KMS-11 (cell line): ENCODE measurements around the gene OR1S2.

ENCODE experiments used
- H2AFZ ChIP-seq: fragments of 200-600 bp; sonication (generic); 2 replicates; pipeline ENCODE4 v1.6.1; 2016; ENCODE audit warnings: antibody characterized with exemption, mixed run types, low read depth
- H3K27ac ChIP-seq: fragments of 200-600 bp; sonication (generic); 2 replicates; pipeline ENCODE4 v1.6.1; 2016; ENCODE audit warnings: mild to moderate bottlenecking, mixed run types
- H3K27me3 ChIP-seq: fragments of 200-600 bp; sonication (generic); 2 replicates; pipeline ENCODE4 v1.6.1; 2017; ENCODE audit warnings: mild to moderate bottlenecking, low read depth, mixed run types, moderate library complexity; ENCODE audit not compliant: insufficient read depth
- H3K36me3 ChIP-seq: fragments of 200-600 bp; sonication (generic); 2 replicates; pipeline ENCODE4 v1.6.1; 2017; ENCODE audit warnings: mild to moderate bottlenecking, mixed run types; ENCODE audit not compliant: insufficient read depth
- H3K4me1 ChIP-seq: fragments of 200-600 bp; sonication (generic); 2 replicates; pipeline ENCODE4 v1.6.1; 2016; ENCODE audit warnings: mild to moderate bottlenecking, low read depth, mixed run types; ENCODE audit not compliant: poor library complexity, severe bottlenecking
- H3K4me2 ChIP-seq: fragments of 200-600 bp; sonication (generic); 2 replicates; pipeline ENCODE4 v1.7.0; 2016; ENCODE audit warnings: mild to moderate bottlenecking, mixed run types
- H3K4me3 ChIP-seq: fragments of 200-600 bp; sonication (generic); IDR thresholded peaks from 2 replicates; pipeline ENCODE4 v1.6.1; 2017; ENCODE audit warnings: low read depth, low read length, mixed read lengths; ENCODE audit not compliant: insufficient read depth
- H3K79me2 ChIP-seq: fragments of 200-600 bp; sonication (generic); 2 replicates; pipeline ENCODE4 v1.6.1; 2016; ENCODE audit warnings: low read depth, mixed run types; ENCODE audit not compliant: insufficient read depth
- H3K9ac ChIP-seq: fragments of 200-600 bp; sonication (generic); 2 replicates; pipeline ENCODE4 v1.6.1; 2016; ENCODE audit warnings: mild to moderate bottlenecking, mixed run types
- H4K20me1 ChIP-seq: fragments of 200-600 bp; sonication (generic); 2 replicates; pipeline ENCODE4 v1.6.1; 2016; ENCODE audit warnings: mild to moderate bottlenecking, mixed run types; ENCODE audit not compliant: insufficient read depth
- CTCF ChIP-seq: fragments of 200-600 bp; sonication (generic); conservative IDR thresholded peaks from 2 replicates; pipeline ENCODE4 v1.6.1; 2017; ENCODE audit warnings: low read depth, mild to moderate bottlenecking, antibody characterized with exemption, low read length, moderate library complexity, mixed read lengths

OR1S2 gene

DNA sequence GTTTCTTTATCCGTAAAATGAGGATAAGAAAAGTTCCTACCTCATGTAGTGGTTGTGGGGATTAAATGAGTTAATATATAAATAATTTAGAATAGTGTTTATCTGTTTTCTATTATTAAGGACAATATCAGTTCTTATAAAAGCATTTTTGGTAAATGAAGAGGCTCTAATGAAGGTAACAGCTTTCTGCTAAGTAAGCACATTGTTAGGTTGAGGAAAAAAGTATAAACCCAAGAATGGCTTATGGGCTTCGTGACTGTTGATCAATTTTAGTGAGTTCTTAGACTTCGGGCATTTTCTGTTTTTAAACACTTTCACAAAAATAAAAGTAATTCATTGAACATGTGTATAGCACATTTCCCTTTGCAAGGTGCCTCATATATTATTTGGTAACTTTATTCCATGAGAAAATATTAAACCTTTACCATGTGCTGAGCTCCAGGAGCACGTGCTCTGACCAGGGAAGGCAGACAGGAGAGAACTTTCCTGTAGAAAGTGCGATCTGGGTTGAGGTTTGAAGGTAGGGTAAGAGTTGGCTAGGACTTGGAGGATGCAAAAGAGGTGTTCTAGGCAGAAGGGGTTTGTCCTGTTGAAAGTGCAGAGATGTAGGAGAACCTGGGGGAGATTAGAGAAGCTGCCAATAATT, 26.4 kb downstream of the OR1S2 start:
- H3K27me3 ChIP-seq: no peaks in the 10 kb centered on the region
- H4K20me1 ChIP-seq: no peaks in the 10 kb centered on the region
- no peak overlapping the region for H3K27ac ChIP-seq
- H3K4me3 ChIP-seq: no peak overlapping the region
- no peaks in the 10 kb centered on the region for H3K79me2 ChIP-seq
- H2AFZ ChIP-seq: no peak overlapping the region
- no peaks in the 10 kb centered on the region for H3K36me3 ChIP-seq
- no peak for TF ChIP-seq CTCF
- H3K9ac ChIP-seq: no peak overlapping the region
- peaks cover 11% of the 10 kb centered on the region for H3K4me1 ChIP-seq
- H3K4me2 ChIP-seq: no peak overlapping the region

- Histone ChIP-seq H4K20me1 (no peaks in the 10 kb centered on the region), H3K36me3 (no peaks in the 10 kb centered on the region), H3K27ac (no peak overlapping the region), H3K4me3 (no peak overlapping the region), H3K9ac (no peak overlapping the region), H3K4me1 (no peaks in the 10 kb centered on the region), H3K79me2 (no peaks in the 10 kb centered on the region), H3K4me2 (no peak overlapping the region), H3K27me3 (no peaks in the 10 kb centered on the region), H2AFZ (no peak overlapping the region)
- TF ChIP-seq CTCF: no peak
Observed at GRCh38 chr11:58165504-58166106, 38.3 kb downstream of the OR1S2 start.

DNA sequence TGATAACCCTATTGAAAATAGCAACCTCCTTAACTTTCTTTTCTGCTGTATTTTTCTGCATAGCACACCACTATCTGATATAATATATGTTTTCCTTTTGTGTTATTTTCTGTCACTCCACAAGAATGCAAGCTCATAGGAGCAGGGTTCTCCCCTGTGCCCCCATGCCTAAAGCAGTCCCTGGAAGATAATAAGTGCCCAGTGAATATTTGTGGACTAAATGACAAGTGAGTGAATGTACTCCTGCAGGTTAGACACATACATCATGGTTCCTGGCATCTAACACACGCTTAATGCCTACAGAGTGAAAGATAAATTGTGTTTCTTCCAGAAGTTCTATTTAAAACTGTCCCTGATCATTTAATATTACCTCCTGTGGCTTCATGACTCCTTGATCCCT, 39.0 kb downstream of the OR1S2 start:
- no peak overlapping the region for H3K9ac ChIP-seq
- H3K4me2 ChIP-seq: no peak overlapping the region
- H3K36me3 ChIP-seq: no peaks in the 10 kb centered on the region
- no peaks in the 10 kb centered on the region for H3K4me1 ChIP-seq
- H3K4me3 ChIP-seq: no peak overlapping the region
- H4K20me1 ChIP-seq: no peaks in the 10 kb centered on the region
- H3K79me2 ChIP-seq: no peaks in the 10 kb centered on the region
- no peaks in the 10 kb centered on the region for H3K27me3 ChIP-seq
- TF ChIP-seq CTCF: no peak
- no peak overlapping the region for H2AFZ ChIP-seq
- H3K27ac ChIP-seq: no peak overlapping the region

GRCh38 chr11:58164389-58164788, 39.6 kb downstream of the OR1S2 start:
- Histone ChIP-seq H4K20me1 (no peaks in the 10 kb centered on the region), H3K9ac (no peak overlapping the region), H3K27me3 (no peaks in the 10 kb centered on the region), H3K4me2 (no peak overlapping the region), H3K79me2 (no peaks in the 10 kb centered on the region), H3K36me3 (no peaks in the 10 kb centered on the region), H2AFZ (no peak overlapping the region), H3K4me1 (no peaks in the 10 kb centered on the region), H3K4me3 (no peak overlapping the region), H3K27ac (no peak overlapping the region)
- no peak for TF ChIP-seq CTCF
